BJ (cell line): Measurements from ENCODE around the gene GPT2. TPM values are rescaled to one million over a fixed set of nuclear protein-coding genes. Genes with fewer than 3 reads are reported as not detected.

Source experiments
- CTCF ChIA-PET: fragments of 350-600 bp; formaldehyde crosslinking; extraction: SDS; loops from one replicate; lab custom pipeline; 2021; ENCODE audit warnings: antibody characterized with exemption, inconsistent platforms; lab: Yijun Ruan, JAX
- POLR2A ChIA-PET: fragments of 300-600 bp; sonication (Branson Sonifier 250); formaldehyde crosslinking; extraction: SDS; loops from one replicate; lab custom pipeline; 2021; ENCODE audit warnings: antibody characterized with exemption; lab: Charles Lee
- DNase-seq: peaks from one replicate; pipeline ENCODE4 v3.0.0-alpha.2; 2011; ENCODE audit warnings: low read depth
- H3K27me3 ChIP-seq: 2 replicates; pipeline ENCODE4 v1.6.0; 2011; ENCODE audit warnings: low read length; ENCODE audit not compliant: control insufficient read depth, insufficient read depth
- H3K36me3 ChIP-seq: 2 replicates; pipeline ENCODE4 v1.5.1; 2011; ENCODE audit warnings: low read length; ENCODE audit not compliant: control insufficient read depth, insufficient read depth
- H3K4me3 ChIP-seq: 2 replicates; pipeline ENCODE4 v1.5.1; 2011; ENCODE audit warnings: low read depth, mild to moderate bottlenecking, control low read depth, low read length
- CTCF ChIP-seq: IDR thresholded peaks from 2 replicates; pipeline ENCODE4 v1.5.1; 2011; ENCODE audit warnings: low read depth, mild to moderate bottlenecking, control low read depth, inconsistent platforms, low read length, moderate library complexity; ENCODE audit not compliant: insufficient read depth
- polyA minus RNA-seq: library from RNA; depleted of rRNA, polyadenylated mRNA; stranded (reverse); fragments of >200 nt; gene quantifications from 2 replicates; pipeline ENCODE4 v1.2.3, GENCODE V29; 2011; rRNA and poly(A)+ RNA removed
- polyA plus RNA-seq: library from polyadenylated mRNA; depleted of rRNA; stranded (reverse); fragments of >200 nt; gene quantifications from 2 replicates; pipeline ENCODE4 v1.2.3, GENCODE V29; 2011; rRNA removed

GPT2 gene
- polyA plus RNA-seq = 22.3 and 34.1 TPM in 2 replicates
- polyA minus RNA-seq = 35.5 and 61.0 TPM in 2 replicates

- DNase-seq = peak; percentile 70
- TF ChIP-seq CTCF = no peak
- CTCF ChIA-PET = interaction anchor here (1.0 to 1.5 kb wide), 4 partner anchors 19 to 31 kb away, joined by 3 to 6 read pairs (median 3); no protein-coding TSS in a partner anchor
- peaks cover 7% of the 10 kb centered on the region for H3K27me3 ChIP-seq
- peaks cover 2% of the 10 kb centered on the region; the same call in 1 of the 2 replicates for H3K36me3 ChIP-seq
- H3K4me3 ChIP-seq = peak within 1 kb of the TSS; percentile 71
- POLR2A ChIA-PET = interaction anchor here (0.5 to 0.8 kb wide), 3 partner anchors 21 to 100 kb away, joined by 3 to 12 read pairs (median 12); no protein-coding TSS in a partner anchor
Observed at GRCh38 chr16:46883690-46884512, at the start of gene GPT2. GPT2 (plus strand) TSS chr16:46884362; CDS start chr16:46884716, 354 bp downstream.

DNA sequence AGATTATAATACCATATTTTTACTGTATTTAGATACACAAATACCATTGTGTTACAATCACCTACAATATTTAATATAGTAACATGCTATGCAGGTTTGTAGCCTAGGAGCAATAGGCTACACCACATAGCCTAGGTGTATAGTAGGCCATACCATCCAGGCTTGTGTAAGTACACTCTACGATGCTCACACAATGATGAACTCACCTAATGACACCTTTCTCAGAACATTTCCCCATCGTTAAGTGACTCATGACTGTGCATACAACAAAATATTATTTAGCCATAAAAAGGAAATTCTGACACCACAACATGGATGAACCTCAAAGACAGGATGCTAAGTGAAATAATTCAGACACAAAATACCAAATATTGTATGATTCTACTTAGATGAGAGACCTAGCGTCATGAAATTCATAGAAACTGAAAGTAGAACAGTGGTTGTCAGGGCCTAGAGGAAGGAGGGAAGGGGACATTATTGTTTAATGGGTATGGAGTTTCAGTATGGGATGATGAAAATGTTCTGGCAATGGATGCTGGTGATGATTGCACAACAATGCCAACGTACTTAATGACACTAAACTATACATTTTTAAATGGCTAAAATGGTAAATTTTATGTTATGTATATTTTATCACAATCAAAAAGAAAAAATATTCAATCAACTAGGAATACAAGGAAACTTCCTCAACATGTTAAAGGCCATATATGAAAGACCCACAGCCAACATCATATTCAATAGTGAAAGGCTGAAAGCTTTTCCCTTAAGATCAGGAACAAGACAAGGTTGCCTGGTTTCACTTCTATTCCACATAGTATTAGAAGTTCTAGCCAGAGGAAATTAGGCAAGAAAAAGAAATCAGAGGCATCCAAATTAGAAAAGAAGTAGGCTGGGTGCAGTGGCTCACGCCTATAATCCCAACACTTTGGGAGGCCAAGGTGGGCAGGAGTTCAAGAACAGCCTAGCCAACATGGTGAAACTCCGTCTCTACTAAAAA lies 47.3 kb upstream of the GPT2 start:
- Histone ChIP-seq H3K36me3 (no peaks in the 10 kb centered on the region), H3K27me3 (peaks cover 3% of the 10 kb centered on the region), H3K4me3 (no peak overlapping the region)
- no peak for TF ChIP-seq CTCF
- ChIA-PET CTCF (no interaction called here), POLR2A (no interaction called here)
- DNase-seq = no peak

- no peak for DNase-seq
- ChIA-PET CTCF (interaction anchor here (0.7 to 3.5 kb wide), 3 partner anchors 14 to 68 kb away, joined by 3 to 21 read pairs (median 6); no protein-coding TSS in a partner anchor), POLR2A (no interaction called here)
- H3K4me3 ChIP-seq = no peak overlapping the region
- TF ChIP-seq CTCF = no peak
- no peaks in the 10 kb centered on the region for H3K36me3 ChIP-seq
- peaks cover 3% of the 10 kb centered on the region for H3K27me3 ChIP-seq
Observed at GRCh38 chr16:46839986-46840443, 44.1 kb upstream of the GPT2 start.

DNA sequence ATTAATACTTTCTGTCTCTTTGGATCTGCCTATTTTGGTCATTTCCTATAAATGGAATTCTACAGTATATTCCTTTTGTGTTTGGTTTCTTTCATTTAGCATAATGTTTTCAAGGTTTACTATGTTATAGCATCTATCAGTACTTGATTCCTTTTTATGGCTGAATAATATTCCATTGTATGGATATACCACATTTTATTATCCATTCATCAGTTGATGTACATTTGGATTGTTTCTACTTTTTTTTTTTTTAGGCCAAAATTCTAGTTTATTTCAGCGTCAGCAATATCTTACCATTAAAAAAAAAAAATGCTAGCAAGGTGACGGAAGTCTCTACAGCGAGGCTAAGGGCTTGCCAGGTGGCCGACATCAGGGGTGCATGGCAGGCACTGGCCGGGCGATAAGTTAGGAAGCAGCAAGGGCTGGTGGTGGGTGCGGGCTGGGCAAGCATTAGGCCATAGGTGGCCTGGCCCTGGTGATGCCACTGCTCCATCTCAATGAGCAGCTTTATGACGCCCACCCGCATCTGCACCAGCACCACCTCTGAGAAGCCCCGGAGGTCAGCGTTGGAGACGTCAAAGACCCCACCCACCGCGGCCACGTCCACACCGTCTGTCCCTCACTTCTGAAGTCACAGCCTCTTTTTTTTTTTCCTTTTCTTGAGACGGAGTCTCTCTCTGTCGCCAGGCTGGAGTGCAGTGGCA lies 41.8 kb upstream of the GPT2 start:
- DNase-seq = no peak
- no peak for TF ChIP-seq CTCF
- ChIA-PET POLR2A (no interaction called here), CTCF (interaction anchor here (3.4 kb wide), 1 partner anchor 11 kb away, joined by 22 read pairs; no protein-coding TSS in a partner anchor)
- no peak overlapping the region for H3K4me3 ChIP-seq
- peaks cover 3% of the 10 kb centered on the region for H3K27me3 ChIP-seq
- H3K36me3 ChIP-seq = no peaks in the 10 kb centered on the region
